ENCODE measurements around the gene PEAK1. TPM values are rescaled to one million over a fixed set of nuclear protein-coding genes. Genes with fewer than 3 reads are reported as not detected.

The PEAK1 gene
- total RNA-seq, 2 experiments from 2014 or later = 6.0 to 10.8 TPM

GRCh38 chr15:77352887-77353286, 67.0 kb downstream of the PEAK1 start:
- Histone ChIP-seq H3K4me3 (ENCODE audit: low read depth, low read length, poor library complexity, severe bottlenecking) (no peak overlapping the region), H3K36me3 (ENCODE audit: insufficient read depth, low read length) (no peaks in the 10 kb centered on the region), H3K4me1 (ENCODE audit: insufficient read depth, low read length, poor library complexity, severe bottlenecking) (no peaks in the 10 kb centered on the region), H3K27ac (ENCODE audit: low read depth, low read length, poor library complexity, severe bottlenecking) (no peak overlapping the region), H2AFZ (ENCODE audit: low read length) (no peak overlapping the region), H3K9me2 (ENCODE audit: insufficient read depth, low read length) (no peaks in the 10 kb centered on the region), H3K9me3 (ENCODE audit: low read length) (no peaks in the 10 kb centered on the region), H3K4me2 (ENCODE audit: low read length) (no peak overlapping the region), H3K79me2 (ENCODE audit: insufficient read depth, low read depth, low read length) (no peaks in the 10 kb centered on the region), H4K20me1 (ENCODE audit: insufficient read depth, low read length) (no peaks in the 10 kb centered on the region)
- no TSS peak for BruUV-seq (replicated peaks)
- CTCF ChIA-PET (ENCODE audit: unreplicated experiment) = no interaction called here
- POLR2A ChIA-PET = no interaction called here
- intact Hi-C loops (cut with micrococcal nuclease; ENCODE audit: unreplicated experiment) = no loop called here
- TF ChIP-seq EZH2phosphoT487 (IDR thresholded peaks at IDR 0.05; ENCODE audit: borderline replicate concordance, low read depth, low read length) = no peak
- TF ChIP-seq, protein P1, sequence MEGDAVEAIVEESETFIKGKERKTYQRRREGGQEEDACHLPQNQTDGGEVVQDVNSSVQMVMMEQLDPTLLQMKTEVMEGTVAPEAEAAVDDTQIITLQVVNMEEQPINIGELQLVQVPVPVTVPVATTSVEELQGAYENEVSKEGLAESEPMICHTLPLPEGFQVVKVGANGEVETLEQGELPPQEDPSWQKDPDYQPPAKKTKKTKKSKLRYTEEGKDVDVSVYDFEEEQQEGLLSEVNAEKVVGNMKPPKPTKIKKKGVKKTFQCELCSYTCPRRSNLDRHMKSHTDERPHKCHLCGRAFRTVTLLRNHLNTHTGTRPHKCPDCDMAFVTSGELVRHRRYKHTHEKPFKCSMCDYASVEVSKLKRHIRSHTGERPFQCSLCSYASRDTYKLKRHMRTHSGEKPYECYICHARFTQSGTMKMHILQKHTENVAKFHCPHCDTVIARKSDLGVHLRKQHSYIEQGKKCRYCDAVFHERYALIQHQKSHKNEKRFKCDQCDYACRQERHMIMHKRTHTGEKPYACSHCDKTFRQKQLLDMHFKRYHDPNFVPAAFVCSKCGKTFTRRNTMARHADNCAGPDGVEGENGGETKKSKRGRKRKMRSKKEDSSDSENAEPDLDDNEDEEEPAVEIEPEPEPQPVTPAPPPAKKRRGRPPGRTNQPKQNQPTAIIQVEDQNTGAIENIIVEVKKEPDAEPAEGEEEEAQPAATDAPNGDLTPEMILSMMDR (conservative IDR thresholded peaks at IDR 0.05; ENCODE audit: low read length) = no peak
- no peak for DNase-seq (ENCODE audit: low spot score)

- Histone ChIP-seq H3K27ac (ENCODE audit: low read depth, low read length, poor library complexity, severe bottlenecking) (no peak overlapping the region), H3K4me1 (ENCODE audit: insufficient read depth, low read length, poor library complexity, severe bottlenecking) (no peaks in the 10 kb centered on the region), H3K4me3 (ENCODE audit: low read depth, low read length, poor library complexity, severe bottlenecking) (no peak overlapping the region), H3K79me2 (ENCODE audit: insufficient read depth, low read depth, low read length) (no peaks in the 10 kb centered on the region), H4K20me1 (ENCODE audit: insufficient read depth, low read length) (no peaks in the 10 kb centered on the region), H3K36me3 (ENCODE audit: insufficient read depth, low read length) (no peaks in the 10 kb centered on the region), H3K4me2 (ENCODE audit: low read length) (no peak overlapping the region), H3K9me3 (ENCODE audit: low read length) (no peaks in the 10 kb centered on the region), H2AFZ (ENCODE audit: low read length) (no peak overlapping the region), H3K9me2 (ENCODE audit: insufficient read depth, low read length) (no peaks in the 10 kb centered on the region)
- ChIA-PET CTCF (ENCODE audit: unreplicated experiment) (no interaction called here), POLR2A (interaction anchor here (0.8 kb wide), 1 partner anchor 483 kb away, joined by 3 read pairs; no protein-coding TSS in a partner anchor)
- DNase-seq (ENCODE audit: low spot score) = no peak
- BruUV-seq (replicated peaks) = no TSS peak
- intact Hi-C loops (cut with micrococcal nuclease; ENCODE audit: unreplicated experiment) = no loop called here
- TF ChIP-seq, protein P1 (conservative IDR thresholded peaks at IDR 0.05; ENCODE audit: low read length) = no peak
- TF ChIP-seq EZH2phosphoT487 (IDR thresholded peaks at IDR 0.05; ENCODE audit: borderline replicate concordance, low read depth, low read length) = no peak
These were observed 69.1 kb downstream of the PEAK1 start for GRCh38 chr15:77350792-77351191.

DNA sequence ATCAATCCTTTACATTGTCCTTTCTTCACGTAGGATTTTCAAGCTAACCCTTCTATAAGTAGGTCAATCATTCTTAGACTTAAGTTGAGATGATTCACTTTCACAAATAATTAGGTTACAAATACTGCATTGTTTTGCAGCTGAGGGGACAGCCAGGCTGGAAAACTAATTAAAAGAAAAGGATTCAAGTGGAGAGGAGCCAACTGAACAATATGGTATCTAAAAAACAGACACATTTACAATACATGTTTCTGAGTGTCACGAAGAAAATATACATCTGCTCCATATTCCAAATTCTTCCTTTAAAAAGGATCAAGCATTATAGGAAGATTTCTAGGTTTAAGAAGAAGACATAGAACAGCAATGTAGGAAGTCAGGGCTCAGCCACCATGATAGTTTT, 70.2 kb downstream of the PEAK1 start:
- DNase-seq (ENCODE audit: low spot score) = no peak
- Histone ChIP-seq H2AFZ (ENCODE audit: low read length) (no peak overlapping the region), H3K9me3 (ENCODE audit: low read length) (no peaks in the 10 kb centered on the region), H3K36me3 (ENCODE audit: insufficient read depth, low read length) (no peaks in the 10 kb centered on the region), H3K79me2 (ENCODE audit: insufficient read depth, low read depth, low read length) (no peaks in the 10 kb centered on the region), H4K20me1 (ENCODE audit: insufficient read depth, low read length) (no peaks in the 10 kb centered on the region), H3K27ac (ENCODE audit: low read depth, low read length, poor library complexity, severe bottlenecking) (no peak overlapping the region), H3K9me2 (ENCODE audit: insufficient read depth, low read length) (no peaks in the 10 kb centered on the region), H3K4me2 (ENCODE audit: low read length) (no peak overlapping the region), H3K4me1 (ENCODE audit: insufficient read depth, low read length, poor library complexity, severe bottlenecking) (no peaks in the 10 kb centered on the region), H3K4me3 (ENCODE audit: low read depth, low read length, poor library complexity, severe bottlenecking) (no peak overlapping the region)
- POLR2A ChIA-PET = interaction anchor here (0.7 kb wide), 1 partner anchor 400 kb away, joined by 5 read pairs; no protein-coding TSS in a partner anchor
- intact Hi-C loops (cut with micrococcal nuclease; ENCODE audit: unreplicated experiment) = no loop called here
- TF ChIP-seq EZH2phosphoT487 (IDR thresholded peaks at IDR 0.05; ENCODE audit: borderline replicate concordance, low read depth, low read length) = no peak
- TF ChIP-seq, protein P1 (conservative IDR thresholded peaks at IDR 0.05; ENCODE audit: low read length) = no peak
- CTCF ChIA-PET (ENCODE audit: unreplicated experiment) = no interaction called here
- BruUV-seq (replicated peaks) = no TSS peak

Measured in OCI-LY7 (cell line).